SK-N-SH treated with all-trans-retinoic acid at 6 μM for 48 hours (cell line): ENCODE results near the gene HACD2.

Experiments used
- ARNTL ChIP-seq: fragments of 450-650 bp; formaldehyde crosslinking; IDR thresholded peaks from 2 replicates; pipeline ENCODE4 v1.5.0; 2020; ENCODE audit warnings: low read depth, mild to moderate bottlenecking, moderate library complexity, borderline replicate concordance
- GLIS3 ChIP-seq: fragments of 250-450 bp; sonication (Bioruptor Pico); IDR thresholded peaks from 2 replicates; pipeline ENCODE4 v1.5.0; 2020; ENCODE audit warnings: mild to moderate bottlenecking, moderate library complexity
- PATZ1 ChIP-seq: fragments of 250-450 bp; sonication (Bioruptor Pico); IDR thresholded peaks from 2 replicates; pipeline ENCODE4 v1.8.0; 2020; ENCODE audit warnings: mild to moderate bottlenecking, moderate library complexity, borderline replicate concordance
- POU6F1 ChIP-seq: fragments of 250-450 bp; sonication (Bioruptor Pico); IDR thresholded peaks from 2 replicates; pipeline ENCODE4 v1.8.0; 2021; ENCODE audit warnings: low read depth, mild to moderate bottlenecking, moderate library complexity, borderline replicate concordance
- PPARA ChIP-seq: fragments of 250-450 bp; sonication (Bioruptor Pico); IDR thresholded peaks from 2 replicates; pipeline ENCODE4 v1.5.0; 2020; ENCODE audit warnings: mild to moderate bottlenecking, borderline replicate concordance
- TCF4 ChIP-seq: fragments of 250-450 bp; sonication (Bioruptor Pico); IDR thresholded peaks from 2 replicates; pipeline ENCODE4 v1.8.0; 2021; ENCODE audit warnings: mild to moderate bottlenecking, moderate library complexity, borderline replicate concordance
- TSHZ2 ChIP-seq: fragments of 250-450 bp; sonication (Bioruptor Pico); IDR thresholded peaks from 2 replicates; pipeline ENCODE4 v1.5.0; 2020; ENCODE audit warnings: mild to moderate bottlenecking, moderate library complexity

- no peak for TF ChIP-seq PATZ1
- no peak for TF ChIP-seq ARNTL (CRISPR knock-in tag)
- TF ChIP-seq TCF4, result no peak
- no peak for TF ChIP-seq POU6F1 (CRISPR knock-in tag)
- no peak for TF ChIP-seq GLIS3 (CRISPR knock-in tag)
- no peak for TF ChIP-seq PPARA (CRISPR knock-in tag)
- TF ChIP-seq TSHZ2 (CRISPR knock-in tag), result no peak
Observed at GRCh38 chr3:123499322-123499721, 85.5 kb downstream of the HACD2 start.
